HepG2 (cell line): ENCODE results near the gene CALY. TPM values are rescaled to one million over a fixed set of nuclear protein-coding genes. Genes with fewer than 3 reads are reported as not detected.

Source experiments
- ATAC-seq: fragments of 200-7000 bp; cut with Tn5 transposase; 3 replicates; pipeline ENCODE4 v1.9.1; 2020; ENCODE audit warnings: mild to moderate bottlenecking, moderate library complexity
- BruUV-seq: library from RNA; stranded (reverse); fragments of 400-500 nt; replicated peaks from 2 replicates; lab custom pipeline; 2021; lab: Mats Ljungman, UMichigan
- CTCF ChIA-PET: fragments of 300-600 bp; formaldehyde crosslinking; extraction: SDS; loops from one replicate; lab custom pipeline; 2021; ENCODE audit warnings: low total read pairs, inconsistent platforms, low intra/inter-chr PET ratio; lab: Yijun Ruan, JAX
- POLR2A ChIA-PET: fragments of 350-600 bp; sonication (Branson Sonifier 250); formaldehyde crosslinking; loops from one replicate; lab custom pipeline; 2020; ENCODE audit warnings: antibody characterized with exemption, inconsistent platforms; lab: Yijun Ruan, JAX
- DNase-seq: peaks from one replicate; pipeline ENCODE4 v3.0.0-alpha.2; 2015; ENCODE audit warnings: low spot score
- FAIRE-seq: peaks from 3 replicates; lab custom pipeline; 2011; peaks lifted over from hg19 to GRCh38; lab: Jason Lieb, UNC
- H2AFZ ChIP-seq: one replicate; pipeline ENCODE4 v1.6.1; 2011; ENCODE audit warnings: low read length, inconsistent platforms
- H3K27ac ChIP-seq: fragments of 300-600 bp; 3 replicates; pipeline ENCODE4 v1.8.0; 2011; ENCODE audit warnings: mixed run types, mild to moderate bottlenecking, mixed read lengths, low read length, inconsistent platforms; ENCODE audit not compliant: insufficient read depth; ENCODE audit errors: extremely low read length
- H3K27me3 ChIP-seq, 2 experiments: fragments of 200-600 bp in 1 of 2; 2 replicates in 1 of 2; 3 replicates in 1 of 2; pipeline versions ENCODE4 v1.6.0 to v1.8.0; 2011; ENCODE audit warnings: low read length in 2 of 2, mild to moderate bottlenecking in 2 of 2, moderate library complexity in 2 of 2, inconsistent platforms in 1 of 2; ENCODE audit not compliant: insufficient read depth in 2 of 2, control insufficient read depth in 1 of 2
- H3K36me3 ChIP-seq, 2 experiments: fragments of 200-600 bp in 1 of 2; replicated peaks in 1 of 2; 2 replicates in 1 of 2; 3 replicates in 1 of 2; pipeline versions ENCODE4 v1.5.1 to v1.8.0; 2011; ENCODE audit warnings: low read length in 2 of 2, inconsistent platforms in 1 of 2; ENCODE audit not compliant: insufficient read depth in 2 of 2, control insufficient read depth in 1 of 2
- H3K4me1 ChIP-seq: 2 replicates; pipeline ENCODE4 v1.5.1; 2012; ENCODE audit warnings: low read length, inconsistent platforms; ENCODE audit not compliant: insufficient read depth
- H3K4me2 ChIP-seq: 2 replicates; pipeline ENCODE4 v1.6.0; 2011; ENCODE audit warnings: low read depth, low read length, inconsistent platforms
- H3K4me3 ChIP-seq, 3 experiments: fragments of 200-600 bp in 1 of 3; sonication (generic), shearing (Covaris generic) in 1 of 3; replicated peaks in 1 of 3; 2 replicates each; pipeline ENCODE4 v1.5.1; 2011 to 2016; ENCODE audit warnings: low read length in 3 of 3, inconsistent platforms in 2 of 3, low read depth in 2 of 3, mild to moderate bottlenecking in 2 of 3, control low read depth in 1 of 3, mixed read lengths in 1 of 3; ENCODE audit not compliant: insufficient read depth in 1 of 3
- H3K79me2 ChIP-seq: one replicate; pipeline ENCODE4 v1.6.1; 2011; ENCODE audit warnings: low read length, inconsistent platforms; ENCODE audit not compliant: insufficient read depth
- H3K9ac ChIP-seq: 2 replicates; pipeline ENCODE4 v1.6.0; 2011; ENCODE audit warnings: mild to moderate bottlenecking, low read depth, low read length, inconsistent platforms; ENCODE audit not compliant: insufficient read depth
- H3K9me3 ChIP-seq: 2 replicates; pipeline ENCODE4 v1.5.1; 2012; ENCODE audit warnings: mild to moderate bottlenecking, low read length
- H4K20me1 ChIP-seq: 2 replicates; pipeline ENCODE4 v1.6.0; 2011; ENCODE audit warnings: inconsistent platforms, mild to moderate bottlenecking, low read length, moderate library complexity; ENCODE audit not compliant: insufficient read depth
- FOXC1 ChIP-seq: sonication (generic); formaldehyde crosslinking; IDR thresholded peaks from 2 replicates; pipeline ENCODE4 v1.8.0; 2022; ENCODE audit warnings: mild to moderate bottlenecking, missing genetic modification reagents, borderline replicate concordance
- GATA4 ChIP-seq: sonication (generic); IDR thresholded peaks from 2 replicates; pipeline ENCODE4 v1.6.1; 2016; ENCODE audit warnings: antibody characterized with exemption, low read depth, borderline replicate concordance
- GPBP1L1 ChIP-seq: sonication (generic); formaldehyde crosslinking; IDR thresholded peaks from 2 replicates; pipeline ENCODE4 v1.5.0; 2020; ENCODE audit warnings: mild to moderate bottlenecking, missing genetic modification reagents
- IRF1 ChIP-seq: sonication (generic); formaldehyde crosslinking; IDR thresholded peaks from 2 replicates; pipeline ENCODE4 v1.4.0; 2020; ENCODE audit warnings: low read depth, mild to moderate bottlenecking, missing genetic modification reagents
- NCOA2 ChIP-seq: sonication (generic); formaldehyde crosslinking; IDR thresholded peaks from 2 replicates; pipeline ENCODE4 v1.8.0; 2022; ENCODE audit warnings: inconsistent platforms
- SMAD3 ChIP-seq: sonication (generic); formaldehyde crosslinking; IDR thresholded peaks from 2 replicates; pipeline ENCODE4 v1.4.0; 2020; ENCODE audit warnings: missing genetic modification reagents
- TEAD3 ChIP-seq: optimal IDR thresholded peaks from 2 replicates; pipeline ENCODE3; 2016; ENCODE audit warnings: borderline replicate concordance
- ZFP36L1 ChIP-seq: sonication (generic); formaldehyde crosslinking; IDR thresholded peaks from 2 replicates; pipeline ENCODE4 v1.8.0; 2022; ENCODE audit warnings: mild to moderate bottlenecking, missing genetic modification reagents, moderate library complexity
- ZNF12 ChIP-seq: sonication (generic); formaldehyde crosslinking; IDR thresholded peaks from 2 replicates; pipeline ENCODE4 v1.5.0; 2020; ENCODE audit warnings: missing genetic modification reagents
- ZNF280B ChIP-seq: sonication (generic); formaldehyde crosslinking; IDR thresholded peaks from 2 replicates; pipeline ENCODE4 v1.5.0; 2020; ENCODE audit warnings: missing genetic modification reagents, mild to moderate bottlenecking, borderline replicate concordance
- ZNF44 ChIP-seq: sonication (generic); formaldehyde crosslinking; IDR thresholded peaks from 2 replicates; pipeline ENCODE4 v1.5.1; 2020; ENCODE audit warnings: mild to moderate bottlenecking, missing genetic modification reagents
- ZNF841 ChIP-seq: sonication (generic); formaldehyde crosslinking; IDR thresholded peaks from 2 replicates; pipeline ENCODE4 v1.8.1; 2023; ENCODE audit warnings: missing genetic modification reagents, borderline replicate concordance
- ZSCAN12 ChIP-seq: sonication (generic); formaldehyde crosslinking; IDR thresholded peaks from 2 replicates; pipeline ENCODE4 v1.9.0; 2021; ENCODE audit warnings: mild to moderate bottlenecking, missing genetic modification reagents
- WGBS: methylation state at CpG from one replicate; pipeline ENCODE4 v1.1.6; 2017; ENCODE audit warnings: low lambda C conversion rate; 5-methylcytosine and 5-hydroxymethylcytosine counted together
- in situ Hi-C: cut with HindIII; loops from 2 replicates; pipeline ENCODE4 v1.10.0; 2017; ENCODE audit warnings: low pct_unique_long_range_greater_than_20kb; ENCODE audit not compliant: extremely low pct_ligation_motif_present
- intact Hi-C: fragments of 100-400 bp; cut with micrococcal nuclease; formaldehyde crosslinking; loops from one replicate; pipeline ENCODE4 v1.10.0; 2022; ENCODE audit not compliant: unreplicated experiment
- polyA plus RNA-seq, 8 experiments: library from polyadenylated mRNA; depleted of rRNA in 3 of 8; stranded (reverse) in 7 of 8; unstranded in 1 of 8; fragments of >200 nt; fragmentation: Illumina TruSeq in 4 of 8; extraction: Trizol in 4 of 8; gene quantifications; 2 replicates each; pipeline versions ENCODE4 v1.2.1 to v1.2.3, GENCODE V29; 2011 to 2016; ENCODE audit warnings: low read depth in 4 of 8, missing spikeins in 1 of 8, mixed read lengths in 1 of 8; ENCODE audit not compliant: insufficient read depth in 1 of 8
- total RNA-seq, 5 experiments: library from RNA; depleted of rRNA; stranded (reverse); fragments of >200 nt; fragmentation: Illumina TruSeq; extraction: Trizol; gene quantifications; 2 replicates each; pipeline ENCODE4 v1.2.3, GENCODE V29; 2016; ENCODE audit warnings: low read depth in 1 of 5

Gene CALY
- total and polyA plus RNA-seq, 2 of the 13 experiments (the other 11 are each of a cell fraction or from before 2014, with no cell fraction given) = 0.08 TPM; not detected in 1

GRCh38 chr10:133275684-133276092, 61.0 kb downstream of the CALY start:
- no TSS peak for BruUV-seq

GRCh38 chr10:133274751-133275683, 61.7 kb downstream of the CALY start:
- H3K4me3 ChIP-seq = no peak overlapping the region
- no peak overlapping the region for H2AFZ ChIP-seq
- TF ChIP-seq GATA4 (no peak), TEAD3 (CRISPR knock-in tag) (no peak), ZNF841 (CRISPR knock-in tag) (no peak), FOXC1 (CRISPR knock-in tag) (no peak), ZNF280B (no peak), GPBP1L1 (CRISPR knock-in tag) (no peak), ZNF12 (no peak)

More at GRCh38 chr10:133275684-133276092, 61.0 kb downstream of the CALY start:
- 29% methylated on average over 7 of the region's 12 CpGs for WGBS
- ChIA-PET POLR2A (no interaction called here), CTCF (no interaction called here)
- intact Hi-C loops (no loop called here), in situ Hi-C loops (no loop called here)
- TF ChIP-seq SMAD3 (CRISPR knock-in tag) (no peak), ZFP36L1 (CRISPR knock-in tag) (no peak), NCOA2 (no peak), ZSCAN12 (CRISPR knock-in tag) (no peak), IRF1 (CRISPR knock-in tag) (no peak), ZNF44 (CRISPR knock-in tag) (no peak)
- peaks cover 7% of the 10 kb centered on the region; the same call in 1 of the 2 replicates for H4K20me1 ChIP-seq
- no peak overlapping the region for H3K4me2 ChIP-seq
- H2AFZ ChIP-seq = no peak overlapping the region
- no peak for FAIRE-seq
- DNase-seq = no peak
- no peak overlapping the region for H3K27ac ChIP-seq
- H3K9me3 ChIP-seq = no peaks in the 10 kb centered on the region
- H3K27me3 ChIP-seq = peaks cover 0 to 21% of the 10 kb centered on the region in 2 experiments; a peak in 3 of 5 replicates
- peaks cover 23% of the 10 kb centered on the region for H3K4me1 ChIP-seq
- 0 out of 3 replicates have a peak, but pooled peaks have one; percentile 3 for ATAC-seq
- no peak overlapping the region for H3K9ac ChIP-seq
- peaks cover 3 to 11% of the 10 kb centered on the region in 2 experiments; a peak in 1 of 5 replicates for H3K36me3 ChIP-seq
- H3K79me2 ChIP-seq = no peaks in the 10 kb centered on the region
- H3K4me3 ChIP-seq = no peak overlapping the region

More at GRCh38 chr10:133274751-133275683, 61.7 kb downstream of the CALY start:
- 30% methylated on average over 11 of the region's 26 CpGs for WGBS
- in situ Hi-C loops (no loop called here), intact Hi-C loops (no loop called here)
- ChIA-PET POLR2A (no interaction called here), CTCF (no interaction called here)
- H3K4me1 ChIP-seq = peaks cover 23% of the 10 kb centered on the region
- no peak overlapping the region for H3K9ac ChIP-seq
- H4K20me1 ChIP-seq = peaks cover 7% of the 10 kb centered on the region; the same call in 1 of the 2 replicates
- BruUV-seq = no TSS peak
- ATAC-seq (peak; percentile 5; the same call in 1 of the 3 replicates), FAIRE-seq (no peak), DNase-seq (no peak)
- no peak overlapping the region for H3K27ac ChIP-seq
- H3K36me3 ChIP-seq = 0 out of 5 replicates have a peak, but pooled peaks cover 0 to 9% of the 10 kb centered on the region in 2 experiments
- peaks cover 0 to 21% of the 10 kb centered on the region in 2 experiments; a peak in 3 of 5 replicates for H3K27me3 ChIP-seq
- no peak overlapping the region for H3K4me2 ChIP-seq
- no peaks in the 10 kb centered on the region for H3K79me2 ChIP-seq
- no peaks in the 10 kb centered on the region for H3K9me3 ChIP-seq
